ENCODE results near the gene INPP5A.
"Not testable (repeated sequence)": the region's sequence is repeated elsewhere in the genome, so short reads cannot be mapped to it uniquely, and the experiment has no call there.

Gene INPP5A

DNA sequence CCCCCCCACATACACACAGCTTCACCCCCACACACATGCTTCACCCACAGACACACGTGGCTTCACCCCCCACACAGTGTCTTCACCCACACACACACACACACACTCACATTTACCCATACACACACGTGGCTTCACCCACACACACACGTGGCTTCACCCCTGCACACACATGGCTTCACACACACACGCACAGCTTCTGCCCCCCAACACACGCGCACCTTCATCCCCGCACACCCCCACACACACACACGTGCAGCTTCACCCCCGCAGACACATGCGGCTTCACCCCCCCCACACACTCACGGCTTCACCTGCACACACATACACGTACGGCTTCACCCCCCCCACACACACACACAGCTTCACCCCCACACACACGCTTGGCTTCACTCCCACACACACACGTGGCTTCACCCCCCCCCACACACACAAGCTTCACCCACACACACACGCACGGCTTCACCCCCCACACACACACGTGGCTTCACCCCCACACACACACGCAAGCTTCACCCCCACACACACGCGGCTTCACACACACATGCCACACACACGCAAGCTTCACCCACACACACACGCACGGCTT is 165.9 kb downstream of the INPP5A start:
- no peak overlapping the region for H3K4me3 ChIP-seq (ENCODE audit: low read depth, low read length)
- no peak for DNase-seq (ENCODE audit: low read depth)

DNA sequence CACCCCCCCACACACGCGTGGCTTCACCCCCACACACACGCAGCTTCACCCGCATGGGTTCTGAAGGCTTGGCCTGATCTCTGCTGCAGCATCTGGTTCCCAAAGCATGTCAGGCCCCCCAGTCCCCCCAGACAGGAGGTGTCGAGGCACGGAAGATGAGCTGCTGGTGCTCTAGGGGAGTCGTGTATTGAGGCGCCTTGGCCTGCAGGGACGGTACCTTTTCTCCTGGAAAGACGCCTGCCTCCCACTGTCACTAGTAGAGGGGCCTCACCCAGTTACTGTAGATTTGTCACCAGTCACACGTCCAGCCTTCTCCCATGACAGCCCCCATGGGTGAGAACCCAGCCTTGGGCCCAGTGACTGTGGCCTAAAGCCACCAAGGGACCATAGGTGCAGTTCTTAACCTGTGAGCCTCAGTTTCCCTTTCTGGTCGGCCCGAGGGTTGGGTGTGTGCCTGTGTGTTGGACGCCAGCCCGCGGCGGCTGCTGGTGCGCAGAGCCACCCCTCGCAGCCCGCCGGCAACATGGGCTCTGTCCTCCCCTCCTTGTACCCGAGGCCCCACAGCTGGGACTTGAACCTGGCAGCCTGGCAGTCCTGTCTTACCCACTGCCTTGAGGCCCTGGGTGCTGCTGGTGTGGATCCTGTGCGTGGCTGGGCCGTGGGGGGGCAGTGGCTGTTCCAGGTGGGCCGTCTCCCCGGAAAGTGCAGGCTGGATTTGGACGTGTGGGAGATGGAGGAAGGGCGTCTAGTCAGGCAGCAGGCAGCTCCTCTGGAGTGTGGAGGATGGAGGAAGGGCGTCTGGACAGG is 166.6 kb downstream of the INPP5A start:
- no peak overlapping the region for H3K4me3 ChIP-seq (ENCODE audit: low read depth, low read length)
- DNase-seq (ENCODE audit: low read depth) = no peak

DNA sequence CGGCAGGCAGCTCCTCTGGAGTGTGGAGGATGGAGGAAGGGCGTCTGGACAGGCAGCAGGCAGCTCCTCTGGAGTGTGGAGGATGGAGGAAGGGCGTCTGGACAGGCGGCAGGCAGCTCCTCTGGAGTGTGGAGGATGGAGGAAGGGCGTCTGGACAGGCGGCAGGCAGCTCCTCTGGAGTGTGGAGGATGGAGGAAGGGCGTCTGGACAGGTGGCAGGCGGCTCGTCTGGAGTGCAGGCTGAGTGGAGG is 167.2 kb downstream of the INPP5A start:
- H3K4me3 ChIP-seq (ENCODE audit: low read depth, low read length); DNase-seq (ENCODE audit: low read depth): not testable (repeated sequence)

DNA sequence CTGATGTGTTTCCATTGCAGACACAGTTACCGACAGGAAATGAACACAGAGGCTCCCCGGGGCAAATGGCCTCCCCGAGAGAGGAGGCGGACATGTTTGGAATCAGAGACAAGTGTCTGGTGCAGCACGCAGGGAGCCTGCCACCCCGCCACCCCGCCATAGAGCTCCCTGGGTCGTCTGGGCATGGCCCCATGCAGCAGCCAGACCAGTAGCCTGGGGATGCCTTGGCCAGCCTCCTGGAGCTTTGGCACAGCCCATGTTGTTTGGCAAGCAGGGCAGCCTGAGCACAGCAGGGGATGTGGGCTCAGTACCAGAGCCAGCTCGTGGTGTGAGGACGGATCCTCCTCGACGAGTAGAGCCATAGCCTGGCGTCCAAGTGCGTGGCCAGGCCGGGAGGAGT is 167.6 kb downstream of the INPP5A start:
- no peak for DNase-seq (ENCODE audit: low read depth)
- no peak overlapping the region for H3K4me3 ChIP-seq (ENCODE audit: low read depth, low read length)

DNA sequence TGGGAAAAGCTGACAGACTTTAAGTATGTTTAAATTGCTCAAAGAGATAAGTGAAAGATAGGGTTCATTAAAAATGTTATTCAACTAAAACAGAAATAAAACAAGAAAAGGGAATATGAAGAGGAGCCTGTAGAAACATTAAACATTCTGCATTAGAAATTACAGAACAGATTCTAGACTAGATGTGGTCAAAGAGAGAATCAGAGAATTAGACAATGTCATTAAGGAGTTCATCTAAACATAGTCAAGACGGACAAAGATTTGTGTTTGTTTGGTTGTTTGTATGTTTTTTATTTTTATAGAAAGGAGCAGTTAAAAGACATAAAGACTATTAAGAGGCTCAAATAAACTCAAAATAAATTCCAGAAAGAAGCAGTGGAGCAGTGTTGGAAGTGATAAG is 168.4 kb downstream of the INPP5A start:
- no peak for DNase-seq (ENCODE audit: low read depth)
- H3K4me3 ChIP-seq (ENCODE audit: low read depth, low read length) = no peak overlapping the region

DNA sequence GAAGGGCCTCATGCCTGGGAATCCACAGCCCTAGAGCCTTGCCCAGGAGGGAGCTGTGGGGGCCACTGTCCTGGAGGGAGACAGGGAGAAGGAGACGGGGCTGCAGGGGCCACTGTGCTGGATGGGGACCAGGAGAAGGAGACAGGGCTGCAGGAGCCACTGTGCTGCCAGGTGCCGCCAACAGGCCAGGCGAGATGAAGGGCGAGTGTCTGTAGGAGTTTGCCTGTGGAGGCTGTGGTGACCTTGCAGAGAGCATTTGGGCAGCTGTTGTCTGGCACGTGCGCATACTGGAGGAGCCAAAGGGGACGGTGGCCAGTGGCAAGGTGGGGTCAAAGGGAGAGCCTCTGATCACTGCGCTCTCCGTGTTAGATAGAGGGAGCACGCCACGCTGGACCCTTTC is 169.1 kb downstream of the INPP5A start:
- DNase-seq (ENCODE audit: low read depth) = no peak
- no peak overlapping the region for H3K4me3 ChIP-seq (ENCODE audit: low read depth, low read length)

DNA sequence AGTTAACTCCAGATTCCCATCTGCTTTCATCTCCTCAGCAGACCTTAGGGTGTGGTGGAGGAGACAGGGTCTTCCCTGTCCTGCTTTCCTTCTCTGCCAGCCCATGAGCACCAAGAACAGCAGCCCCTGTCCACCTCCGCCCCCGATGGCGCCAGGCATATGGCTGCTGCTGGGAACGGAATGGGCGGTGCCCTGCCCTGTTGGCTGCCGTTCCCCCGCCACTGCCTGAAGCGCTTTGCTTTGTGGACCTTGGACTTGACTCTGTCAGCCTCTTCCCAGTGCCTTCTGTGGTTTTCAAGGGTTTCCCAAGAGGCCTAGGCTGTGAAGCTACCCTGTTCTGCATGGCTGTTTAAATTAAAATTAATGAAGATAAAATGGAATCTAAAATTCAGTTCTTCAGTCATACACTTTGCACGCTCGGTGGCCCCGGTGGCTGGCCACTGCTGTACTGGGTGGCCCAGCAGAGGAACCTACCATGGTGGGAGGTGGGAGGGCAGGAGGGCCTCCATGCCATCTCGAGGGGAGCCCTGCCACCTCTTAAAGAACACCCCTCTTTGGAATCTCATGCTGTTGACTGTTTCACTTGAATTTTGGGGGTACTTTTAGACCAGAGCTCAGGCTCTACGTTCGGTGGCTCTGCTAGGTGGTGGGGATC is 169.7 kb downstream of the INPP5A start:
- no peak for DNase-seq (ENCODE audit: low read depth)
- H3K4me3 ChIP-seq (ENCODE audit: low read depth, low read length) = no peak overlapping the region

DNA sequence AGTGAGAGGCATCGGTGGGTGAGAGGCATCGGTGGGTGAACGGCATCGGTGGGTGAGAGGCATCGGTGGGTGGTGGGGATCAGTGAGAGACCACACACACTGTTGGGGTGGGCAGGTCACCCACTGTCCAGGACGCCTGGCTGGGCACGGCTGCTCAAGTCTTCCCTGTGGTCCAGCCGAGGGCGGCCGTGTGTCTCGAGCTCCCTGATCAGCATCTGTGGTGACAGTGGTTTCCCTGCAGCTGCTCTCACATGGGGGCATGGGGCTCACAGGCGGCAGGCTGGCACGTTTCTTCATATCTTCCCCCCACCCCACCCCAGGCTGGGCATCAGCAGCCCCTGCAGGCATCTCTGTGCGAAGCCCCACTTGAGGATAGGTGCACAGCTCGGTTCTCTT is 170.2 kb downstream of the INPP5A start:
- no peak for DNase-seq (ENCODE audit: low read depth)
- no peak overlapping the region for H3K4me3 ChIP-seq (ENCODE audit: low read depth, low read length)

DNA sequence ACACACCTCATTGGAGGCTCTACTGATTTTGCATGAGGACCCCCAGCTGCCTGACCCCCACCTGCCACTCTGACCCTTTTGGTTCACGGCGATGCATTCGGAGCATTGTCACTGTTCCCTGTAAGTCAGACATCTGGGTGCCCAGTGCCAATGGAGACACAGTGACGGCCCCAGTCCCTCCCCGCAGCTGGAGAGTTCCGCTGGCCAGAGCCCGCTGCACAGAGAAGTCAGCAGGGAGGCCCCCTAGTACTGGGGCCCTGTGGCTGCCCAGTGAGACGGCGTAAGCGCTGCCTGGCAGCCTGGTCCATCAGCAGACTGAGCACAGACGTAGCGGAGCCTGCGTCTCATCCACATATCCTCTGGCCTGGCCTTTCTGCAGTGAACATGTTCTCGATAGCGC is 170.9 kb downstream of the INPP5A start:
- DNase-seq (ENCODE audit: low read depth) = no peak

DNA sequence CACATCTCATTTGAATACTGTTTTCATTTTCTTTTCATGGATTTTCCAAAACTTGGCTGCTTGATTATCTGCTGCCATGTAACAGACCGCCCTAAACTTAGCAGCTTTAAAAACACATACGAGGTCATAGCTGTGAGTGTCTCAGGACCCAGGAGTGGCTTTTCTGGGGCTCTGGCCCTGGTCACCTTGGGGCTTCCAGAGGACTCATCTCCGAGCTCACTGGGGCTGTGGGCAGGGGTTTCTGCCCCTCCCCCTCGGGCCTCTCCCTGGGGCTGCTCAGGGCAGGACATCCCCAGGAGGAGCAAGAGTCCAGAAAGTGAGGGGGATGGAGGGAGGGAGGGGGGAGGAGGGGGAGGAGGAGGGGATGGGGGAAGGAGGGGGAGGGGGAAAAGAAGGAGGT is 171.3 kb downstream of the INPP5A start:
- DNase-seq (ENCODE audit: low read depth) = no peak
- no peak overlapping the region for H3K4me3 ChIP-seq (ENCODE audit: low read depth, low read length)

More for the DNA sequence above, 170.9 kb downstream of the INPP5A start:
- no peak overlapping the region for H3K4me3 ChIP-seq (ENCODE audit: low read depth, low read length)

DNA sequence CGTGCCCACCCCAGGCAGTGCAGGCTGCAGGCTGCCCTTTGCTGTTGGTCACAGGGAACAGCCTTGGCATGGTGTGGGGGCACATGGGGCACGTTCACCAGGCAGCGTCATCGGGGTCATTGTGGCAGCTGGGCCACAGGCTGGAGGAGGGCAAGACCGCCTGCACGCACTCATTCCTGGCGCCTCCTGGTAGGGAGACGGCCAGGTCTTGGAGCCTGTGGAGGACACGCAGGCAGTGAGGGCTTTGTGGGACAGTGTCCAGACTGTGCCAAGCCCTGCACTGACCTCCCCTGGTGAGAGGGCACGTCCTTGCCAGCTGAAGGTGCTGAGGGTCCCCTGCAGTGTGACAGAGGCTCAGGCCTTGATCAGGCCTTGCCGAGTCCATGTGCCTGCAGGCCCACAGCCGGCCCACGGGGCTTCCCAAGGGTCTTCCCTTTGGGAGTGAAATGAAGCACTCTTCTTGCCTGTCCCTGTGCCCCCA is 171.9 kb downstream of the INPP5A start:
- H3K4me3 ChIP-seq (ENCODE audit: low read depth, low read length) = no peak overlapping the region
- no peak for DNase-seq (ENCODE audit: low read depth)

DNA sequence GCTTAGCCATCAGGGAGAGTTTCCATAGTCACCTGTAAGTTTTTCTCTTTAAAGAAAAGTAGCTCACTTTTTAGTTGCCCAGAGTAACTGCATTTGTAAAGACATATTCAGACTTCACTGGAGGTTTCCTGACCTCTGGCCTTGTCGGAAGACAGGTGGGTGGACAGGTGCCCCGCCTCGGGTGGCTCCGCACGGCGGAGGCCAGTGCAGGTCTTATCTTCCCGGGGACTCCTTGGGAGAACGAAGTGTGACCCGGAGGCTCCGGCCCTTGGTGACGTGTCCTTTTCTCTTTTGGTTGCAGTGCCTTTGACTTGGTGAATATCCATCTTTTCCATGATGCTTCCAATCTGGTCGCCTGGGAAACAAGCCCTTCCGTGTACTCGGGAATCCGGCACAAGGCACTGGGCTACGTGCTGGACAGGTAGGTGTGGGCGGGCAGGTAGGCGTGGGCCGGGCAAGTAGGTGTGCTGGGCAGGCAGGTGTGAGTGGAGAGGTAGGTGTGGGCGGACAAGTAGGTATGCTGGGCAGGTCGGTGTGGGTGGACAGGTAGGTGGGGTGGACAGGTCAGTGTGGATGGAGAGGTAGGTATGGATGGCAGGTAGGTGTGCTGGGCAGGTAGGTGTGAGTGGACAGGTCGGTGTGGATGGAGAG is 172.6 kb downstream of the INPP5A start:
- no peak for DNase-seq (ENCODE audit: low read depth)
- H3K4me3 ChIP-seq (ENCODE audit: low read depth, low read length) = no peak overlapping the region

DNA sequence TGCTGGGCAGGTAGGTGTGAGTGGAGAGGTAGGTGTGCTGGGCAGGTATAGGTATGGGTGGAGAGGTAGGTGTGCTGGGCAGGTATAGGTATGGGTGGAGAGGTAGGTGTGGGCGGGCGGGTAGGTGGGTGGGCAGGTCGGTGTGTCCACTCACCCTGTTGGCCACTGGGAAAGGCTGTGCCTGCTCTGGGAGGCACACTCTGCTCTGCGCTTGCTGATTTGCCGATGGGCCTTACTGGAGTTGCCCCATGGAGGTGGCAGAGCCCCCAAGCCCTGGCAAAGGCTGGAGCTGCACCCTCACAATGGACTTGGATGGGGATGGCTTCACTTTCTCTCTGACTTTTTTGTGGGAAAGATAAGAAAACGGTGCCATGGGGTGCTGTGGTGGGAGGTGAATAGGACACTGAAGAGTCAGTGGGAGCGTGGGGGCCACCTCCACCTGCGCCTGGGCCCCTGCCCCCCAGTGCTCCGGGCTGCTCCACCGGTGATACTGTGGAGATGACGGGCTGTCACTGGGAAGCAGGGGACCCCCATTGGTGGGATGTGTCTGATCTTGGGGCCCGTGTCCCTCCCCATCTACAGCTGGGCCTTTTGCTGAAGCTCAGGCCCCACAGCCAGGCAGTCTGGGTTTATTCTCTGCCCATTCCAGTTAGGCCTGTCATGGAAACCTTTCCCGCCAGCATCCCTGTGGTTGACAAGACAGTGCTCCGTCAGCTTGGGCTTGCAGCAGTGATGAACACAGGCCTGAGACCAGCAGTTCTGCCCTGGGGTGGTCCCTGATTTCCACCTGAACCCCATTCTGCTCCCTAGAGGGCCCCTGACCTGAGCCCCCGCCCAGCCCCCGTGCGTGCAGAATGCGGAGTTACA is 173.4 kb downstream of the INPP5A start:
- DNase-seq (ENCODE audit: low read depth) = no peak
- H3K4me3 ChIP-seq (ENCODE audit: low read depth, low read length) = no peak overlapping the region

DNA sequence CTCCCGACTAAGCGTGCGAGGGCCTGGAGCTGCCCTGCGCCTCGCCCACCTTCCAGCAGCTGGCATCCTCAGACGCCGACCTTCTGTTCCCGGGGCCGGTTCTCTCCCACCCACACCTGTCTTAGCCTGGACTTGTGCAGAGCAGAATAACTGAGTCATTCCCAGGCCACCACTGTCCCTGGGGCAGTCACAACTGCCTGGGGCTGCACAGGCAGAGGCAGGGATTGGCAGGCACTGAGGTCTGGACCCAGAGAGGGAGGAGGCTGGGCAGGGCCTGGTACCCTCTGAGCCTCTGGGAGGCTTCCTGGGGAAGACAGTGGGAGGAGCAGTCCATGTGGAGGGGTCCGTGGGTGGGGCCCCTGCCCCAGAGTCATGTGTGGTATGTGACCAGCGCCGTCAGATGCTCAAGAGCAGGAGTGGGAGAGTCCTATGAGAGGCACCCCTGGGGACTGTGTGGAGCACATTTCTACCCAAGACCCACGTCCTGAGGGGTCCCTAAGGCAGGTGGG is 174.1 kb downstream of the INPP5A start:
- no peak for DNase-seq (ENCODE audit: low read depth)

DNA sequence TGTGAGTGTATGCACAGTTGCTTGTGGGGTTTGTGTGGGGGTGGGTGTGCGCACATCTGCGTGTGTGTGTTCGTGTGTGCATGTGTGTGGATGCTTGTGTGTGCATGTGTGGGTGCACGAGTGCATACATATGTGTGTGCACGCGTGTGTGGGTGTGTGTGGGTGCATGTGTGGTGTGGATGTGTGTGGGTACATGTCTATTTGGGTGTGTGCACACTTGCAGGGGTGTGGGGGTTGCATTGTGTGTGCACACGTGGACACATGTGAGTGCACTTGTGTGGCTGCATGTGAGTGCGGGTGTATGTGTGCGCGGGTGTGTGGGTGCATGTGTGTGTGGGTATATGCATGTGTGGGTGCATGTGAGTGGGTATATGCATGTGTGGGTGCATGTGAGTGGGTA is 174.7 kb downstream of the INPP5A start:
- DNase-seq (ENCODE audit: low read depth) = no peak
- H3K4me3 ChIP-seq (ENCODE audit: low read depth, low read length) = no peak overlapping the region

More for the DNA sequence above, 174.1 kb downstream of the INPP5A start:
- no peak overlapping the region for H3K4me3 ChIP-seq (ENCODE audit: low read depth, low read length)

DNA sequence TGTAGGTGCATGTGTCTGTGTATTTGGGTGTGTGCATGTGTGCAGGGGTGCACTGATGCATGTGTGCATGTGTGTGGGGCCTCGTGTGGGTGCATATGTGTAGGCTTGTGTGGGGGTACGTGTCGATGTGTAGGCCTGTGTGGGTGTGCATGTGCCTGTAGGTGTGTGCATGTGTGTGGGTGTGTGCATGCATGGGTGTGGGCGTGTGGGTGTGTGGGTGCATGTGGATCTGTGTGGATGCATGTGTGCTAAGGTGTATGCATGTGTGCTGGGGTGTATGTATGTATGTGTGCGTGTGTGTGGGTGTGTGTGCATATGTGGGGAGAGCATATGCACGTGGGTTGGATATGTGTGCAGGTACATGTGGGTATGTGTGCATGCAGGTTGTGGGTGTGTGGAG is 175.2 kb downstream of the INPP5A start:
- DNase-seq (ENCODE audit: low read depth) = no peak
- no peak overlapping the region for H3K4me3 ChIP-seq (ENCODE audit: low read depth, low read length)

DNA sequence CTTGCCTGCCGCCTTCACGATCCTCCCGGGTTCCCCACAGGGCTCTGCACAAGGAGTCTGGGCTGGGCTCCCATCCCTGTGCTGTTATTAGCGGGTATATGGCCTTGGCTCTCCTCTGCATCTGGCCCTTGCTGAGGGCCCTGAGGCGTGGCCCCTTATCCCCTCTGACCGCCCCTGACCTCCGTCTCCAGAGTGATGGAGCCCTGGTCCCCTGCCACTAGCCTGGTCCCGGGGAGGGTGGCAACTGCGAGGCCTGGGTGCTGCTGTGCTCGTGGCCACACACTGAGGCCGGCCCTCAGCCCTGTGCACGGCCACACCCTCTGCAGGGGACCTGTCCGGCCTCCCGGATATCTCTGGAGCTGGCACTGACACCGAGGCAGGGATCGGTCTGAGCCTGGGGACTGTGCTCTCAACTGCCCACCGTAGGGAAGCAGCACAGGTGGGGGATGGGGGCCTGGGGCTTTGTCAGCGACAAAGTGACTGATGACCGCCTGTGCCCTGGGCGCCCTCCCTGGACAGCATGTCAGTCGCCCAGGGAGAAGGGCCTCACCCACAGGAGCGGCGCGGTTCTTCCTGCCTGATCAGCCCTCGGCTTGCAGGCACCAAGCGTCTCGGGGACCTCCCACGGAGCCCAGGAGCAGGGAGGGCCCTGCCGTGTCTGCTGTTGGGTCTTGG is 176.0 kb downstream of the INPP5A start:
- DNase-seq (ENCODE audit: low read depth) = no peak

DNA sequence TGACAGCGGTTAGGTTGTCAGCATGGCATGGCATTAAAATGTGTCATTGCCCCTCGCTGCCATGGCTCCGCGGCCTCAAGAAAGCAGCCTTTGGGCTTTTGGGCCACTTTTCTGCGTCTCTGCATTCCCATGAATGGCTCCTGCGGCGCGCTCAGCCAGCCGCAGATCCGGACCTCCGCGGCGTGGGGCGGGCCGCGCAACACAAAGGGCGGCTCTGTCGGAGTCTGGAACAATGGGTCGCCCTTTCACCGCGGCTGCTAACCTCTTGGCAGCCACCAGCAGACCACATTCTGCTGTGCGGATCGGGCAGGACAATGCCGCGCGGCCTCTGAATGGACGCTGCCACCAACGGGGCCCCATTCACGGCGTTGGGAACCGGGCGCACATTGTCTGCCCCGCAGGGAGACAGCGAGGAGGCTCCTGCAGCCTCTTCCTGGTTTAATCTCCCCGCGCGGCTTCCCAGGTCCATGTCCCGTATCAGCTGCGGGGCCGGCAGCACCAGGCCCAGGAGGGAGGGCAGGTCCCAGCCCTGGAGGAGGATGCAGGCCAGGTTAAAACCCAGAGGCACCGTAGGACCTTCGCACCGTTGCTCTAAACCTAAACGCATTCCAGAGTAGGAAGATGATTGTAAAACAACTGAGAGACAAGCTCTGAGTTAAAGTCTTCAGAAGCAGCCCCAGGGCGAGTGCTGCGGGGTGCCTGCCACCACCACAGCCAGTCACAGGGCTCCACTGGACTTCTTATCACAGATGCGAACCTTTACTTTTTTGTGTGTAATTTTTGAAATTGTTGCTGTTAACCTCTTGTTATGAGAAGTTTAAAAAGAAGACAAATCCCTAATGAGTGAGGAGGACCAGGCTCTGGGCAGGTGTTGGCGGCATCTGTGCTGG is 176.8 kb downstream of the INPP5A start:
- DNase-seq (ENCODE audit: low read depth) = no peak
- H3K4me3 ChIP-seq (ENCODE audit: low read depth, low read length) = no peak overlapping the region

More for the DNA sequence above, 176.0 kb downstream of the INPP5A start:
- no peak overlapping the region for H3K4me3 ChIP-seq (ENCODE audit: low read depth, low read length)

Data from skeletal muscle cell (primary cell).